Activated naive CD4-positive, alpha-beta T cell (primary cell): ENCODE data around the gene ITIH3.

Experiments used
- DNase-seq, 4 experiments: peaks; one replicate each; lab custom pipeline; 2025; lab: John Stamatoyannopoulos, UW

The ITIH3 gene

DNA sequence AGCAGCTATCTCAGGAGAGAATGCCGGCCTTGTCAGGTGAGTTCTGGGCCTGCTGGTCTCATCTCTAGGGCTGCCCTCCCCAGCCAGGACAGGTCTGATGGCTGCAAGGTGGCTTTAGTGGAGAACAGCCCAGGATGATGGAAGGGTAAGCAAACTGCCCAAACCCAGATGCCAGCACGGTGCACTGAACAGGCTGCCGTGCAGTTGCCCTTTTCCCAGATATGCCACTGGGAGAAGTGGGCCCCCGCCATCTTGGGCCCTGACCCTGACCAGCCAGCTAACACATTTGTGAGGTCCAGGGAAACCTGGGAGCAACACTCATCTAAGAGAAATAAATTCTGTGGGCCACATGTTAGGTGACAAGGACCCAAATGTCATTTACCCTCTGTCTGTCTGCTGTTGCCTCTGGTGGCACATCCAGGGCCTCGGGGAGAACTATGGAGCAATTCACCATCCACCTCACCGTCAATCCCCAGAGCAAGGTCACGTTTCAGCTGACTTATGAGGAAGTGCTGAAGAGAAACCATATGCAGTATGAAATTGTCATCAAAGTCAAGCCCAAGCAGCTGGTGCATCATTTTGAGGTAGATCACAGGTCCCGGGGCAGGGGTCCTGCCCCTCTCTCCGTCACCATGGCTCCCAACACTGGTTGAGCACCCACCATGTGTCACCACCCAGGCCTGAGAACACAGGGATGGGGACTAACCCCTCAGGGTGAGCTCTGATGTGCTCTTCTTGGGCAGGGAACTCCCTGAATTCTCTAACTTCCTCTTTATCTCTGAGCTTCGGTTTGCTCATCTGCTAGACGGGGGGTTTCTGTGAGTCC lies 15.4 kb upstream of the ITIH3 start:
- DNase-seq: no peak

GRCh38 chr3:52779837-52780585 lies 14.6 kb upstream of the ITIH3 start:
- DNase-seq: no peak

- DNase-seq: no peak
Observed at GRCh38 chr3:52781741-52782140, 12.9 kb upstream of the ITIH3 start.

GRCh38 chr3:52782412-52783210 lies 12.0 kb upstream of the ITIH3 start:
- no peak for DNase-seq

DNA sequence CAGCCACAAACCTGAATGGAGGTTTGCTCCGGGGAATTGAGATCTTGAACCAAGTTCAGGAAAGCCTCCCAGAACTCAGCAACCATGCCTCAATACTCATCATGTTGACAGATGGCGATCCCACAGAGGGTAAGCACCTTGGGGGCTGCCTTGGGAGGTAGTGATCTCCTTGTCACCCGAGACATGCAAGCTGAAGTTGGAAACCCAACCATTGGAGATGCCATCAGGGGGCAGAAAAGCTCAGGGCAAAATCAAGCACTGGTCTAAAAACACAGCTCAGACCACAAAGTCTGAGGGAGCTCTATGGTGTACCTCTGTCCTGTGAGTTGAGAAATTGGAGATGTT lies 11.4 kb upstream of the ITIH3 start:
- DNase-seq: no peak

DNA sequence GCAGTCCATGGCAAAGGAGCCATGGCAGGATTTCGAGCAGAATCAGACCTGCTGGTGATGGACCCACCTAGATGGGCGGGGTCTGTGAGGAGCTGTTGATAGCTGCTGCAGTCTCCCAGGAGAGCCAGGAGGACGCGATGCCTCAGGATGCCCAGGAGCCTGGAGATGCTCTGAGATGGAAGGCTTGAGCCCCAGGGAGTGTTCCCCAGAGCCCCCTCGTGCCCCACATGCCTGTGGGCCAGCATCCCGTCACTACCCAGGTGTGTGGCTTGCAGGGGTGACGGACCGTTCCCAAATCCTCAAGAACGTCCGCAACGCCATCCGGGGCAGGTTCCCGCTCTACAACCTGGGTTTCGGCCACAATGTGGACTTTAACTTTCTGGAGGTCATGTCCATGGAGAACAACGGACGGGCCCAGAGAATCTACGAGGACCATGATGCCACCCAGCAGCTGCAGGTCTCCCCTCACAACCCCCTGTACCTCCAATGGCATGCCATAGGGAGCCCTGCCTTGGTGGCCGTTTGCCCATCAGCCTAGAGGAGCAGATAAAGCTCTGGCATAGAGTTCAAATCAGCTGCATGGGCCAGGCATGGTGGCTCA lies 10.5 kb upstream of the ITIH3 start:
- no peak for DNase-seq

DNA sequence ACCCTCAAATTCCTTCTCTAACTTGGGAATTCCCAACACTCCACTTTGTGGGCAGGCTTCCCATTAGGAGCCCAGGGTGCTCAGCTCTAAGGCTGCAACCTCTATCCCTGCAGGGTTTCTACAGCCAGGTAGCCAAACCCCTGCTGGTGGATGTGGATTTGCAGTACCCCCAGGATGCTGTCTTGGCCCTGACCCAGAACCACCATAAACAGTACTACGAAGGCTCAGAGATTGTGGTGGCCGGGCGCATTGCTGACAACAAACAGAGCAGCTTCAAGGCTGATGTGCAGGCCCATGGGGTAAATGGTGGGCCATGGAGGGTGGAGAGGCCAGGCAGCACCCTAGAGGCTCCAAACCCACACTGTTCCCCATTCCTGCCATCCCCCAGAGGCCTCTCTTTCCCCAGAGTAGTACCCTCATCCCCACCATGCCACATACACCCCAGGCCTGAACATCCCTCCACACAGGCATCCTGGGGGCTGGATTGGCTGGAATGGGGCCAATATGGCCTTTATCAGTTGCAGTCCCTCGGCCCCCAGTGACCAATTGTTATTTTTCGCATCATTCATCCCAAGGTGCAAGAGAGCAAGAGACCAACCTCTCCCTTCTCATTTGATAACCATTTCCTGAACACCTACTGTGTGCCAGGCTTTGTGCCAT lies 9.5 kb upstream of the ITIH3 start:
- no peak for DNase-seq

DNA sequence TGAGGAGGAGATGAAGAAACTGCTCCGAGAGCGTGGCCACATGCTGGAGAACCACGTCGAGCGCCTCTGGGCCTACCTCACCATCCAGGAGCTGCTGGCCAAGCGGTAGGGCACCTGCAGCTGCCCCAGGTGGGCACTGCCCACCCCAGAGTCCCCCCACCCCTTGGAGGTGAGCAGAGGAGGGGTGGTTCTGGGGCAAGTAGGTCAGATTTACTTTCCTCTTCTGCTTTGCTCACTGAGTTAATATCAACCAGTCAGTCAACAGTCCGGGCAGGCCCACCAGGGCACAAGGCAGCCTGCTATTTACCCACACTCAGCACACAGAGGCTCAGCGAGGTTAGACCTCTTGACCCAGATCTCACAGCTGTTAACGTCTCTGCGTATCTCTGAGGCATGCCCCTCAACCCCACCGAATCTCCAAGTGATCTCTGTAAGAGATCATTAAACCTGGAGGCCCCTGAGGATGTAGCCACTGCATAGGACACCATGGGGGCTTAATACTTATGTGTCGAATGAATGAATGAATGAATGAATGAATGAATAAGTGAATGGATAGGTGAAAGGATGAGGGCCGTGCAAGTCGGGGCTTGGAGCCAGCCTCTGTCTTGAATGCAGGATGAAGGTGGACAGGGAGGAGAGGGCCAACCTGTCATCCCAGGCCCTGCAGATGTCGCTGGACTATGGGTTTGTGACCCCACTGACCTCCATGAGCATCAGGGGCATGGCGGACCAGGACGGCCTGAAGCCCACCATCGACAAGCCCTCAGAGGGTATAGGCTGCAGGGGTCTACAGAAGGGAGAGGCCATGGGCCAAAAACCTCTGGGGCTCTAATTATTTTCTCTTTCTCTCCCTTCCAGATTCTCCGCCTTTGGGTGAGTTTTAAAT lies 8.0 kb upstream of the ITIH3 start:
- no peak for DNase-seq

GRCh38 chr3:52787246-52787645 lies 7.3 kb upstream of the ITIH3 start:
- no peak for DNase-seq

- no peak for DNase-seq
Observed at GRCh38 chr3:52787672-52788625, 6.6 kb upstream of the ITIH3 start.

DNA sequence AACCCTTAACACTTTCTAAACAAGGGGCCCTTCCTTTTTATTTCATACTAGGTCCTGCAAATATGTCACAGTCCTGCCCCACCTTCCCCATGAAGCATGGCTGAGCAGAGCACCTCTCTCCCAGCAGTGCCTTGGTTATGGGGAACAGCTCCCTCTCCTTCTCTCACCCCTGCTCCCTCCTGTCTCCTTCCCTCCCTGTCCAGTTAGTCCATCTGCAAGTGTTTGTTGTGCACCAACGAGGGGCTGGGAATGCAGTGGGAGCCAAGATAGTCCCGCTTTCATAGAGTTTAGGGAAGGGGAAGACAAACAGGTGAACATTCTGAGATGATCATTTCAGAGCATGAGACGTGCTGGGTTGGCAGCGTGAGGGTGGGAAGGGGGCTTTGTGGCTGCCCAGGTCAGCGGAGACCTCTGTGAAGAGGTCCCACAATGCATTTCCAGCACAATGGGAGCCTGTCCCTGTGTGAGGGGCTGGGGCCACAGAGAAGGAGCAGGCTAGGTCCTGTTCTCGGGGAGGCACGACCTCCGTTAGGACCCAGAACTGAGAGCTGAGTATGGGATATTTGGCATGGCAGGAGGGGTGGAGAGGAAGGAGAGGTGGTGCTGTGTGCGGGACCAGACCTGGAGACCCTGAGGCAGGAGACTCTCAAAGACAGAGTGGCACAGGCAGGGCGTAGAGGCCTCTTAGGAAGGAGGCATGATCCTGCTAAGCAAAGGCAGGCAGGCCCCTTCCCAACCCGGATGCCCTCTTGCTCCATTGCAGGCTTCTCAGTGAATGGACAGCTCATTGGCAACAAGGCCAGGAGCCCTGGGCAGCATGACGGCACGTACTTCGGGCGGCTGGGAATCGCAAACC lies 5.5 kb upstream of the ITIH3 start:
- no peak for DNase-seq

- DNase-seq: no peak
Observed at GRCh38 chr3:52789746-52790040, 4.9 kb upstream of the ITIH3 start.

DNA sequence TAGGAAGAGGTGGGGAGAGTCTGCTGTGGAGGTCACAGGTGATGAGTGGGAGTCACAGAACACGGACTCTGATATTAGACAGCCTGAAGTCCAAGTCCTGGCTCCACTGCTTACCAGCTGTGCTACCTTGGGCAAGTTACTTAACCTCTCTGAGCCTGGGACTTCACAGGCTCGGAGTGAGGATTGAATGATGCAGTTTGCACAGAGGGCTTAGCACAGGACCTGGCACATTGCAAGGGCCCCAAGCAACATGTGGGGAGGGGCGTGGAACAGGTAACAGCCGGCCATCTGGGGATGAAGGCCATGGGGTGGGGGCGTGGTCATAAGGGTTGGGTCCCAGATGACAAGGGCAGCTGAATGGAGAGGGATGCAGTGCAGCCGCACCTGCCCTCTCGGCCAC lies 4.3 kb upstream of the ITIH3 start:
- no peak for DNase-seq

DNA sequence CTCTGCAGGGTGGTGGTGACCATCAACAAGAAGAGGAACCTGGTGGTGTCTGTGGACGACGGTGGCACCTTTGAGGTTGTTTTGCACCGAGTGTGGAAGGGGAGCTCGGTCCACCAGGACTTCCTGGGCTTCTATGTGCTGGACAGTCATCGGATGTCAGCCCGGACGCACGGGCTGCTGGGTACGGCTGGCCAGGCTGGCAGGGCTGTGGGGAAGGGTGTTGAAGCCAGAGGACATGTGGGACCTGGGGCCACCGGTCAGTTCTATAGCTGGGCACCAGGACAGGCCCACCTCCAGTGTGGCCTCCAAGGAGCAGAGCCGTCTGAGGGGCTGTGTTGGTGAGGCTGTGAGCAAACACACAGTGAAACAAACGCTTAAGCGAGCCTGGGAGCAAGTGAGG lies 3.9 kb upstream of the ITIH3 start:
- DNase-seq: no peak

DNA sequence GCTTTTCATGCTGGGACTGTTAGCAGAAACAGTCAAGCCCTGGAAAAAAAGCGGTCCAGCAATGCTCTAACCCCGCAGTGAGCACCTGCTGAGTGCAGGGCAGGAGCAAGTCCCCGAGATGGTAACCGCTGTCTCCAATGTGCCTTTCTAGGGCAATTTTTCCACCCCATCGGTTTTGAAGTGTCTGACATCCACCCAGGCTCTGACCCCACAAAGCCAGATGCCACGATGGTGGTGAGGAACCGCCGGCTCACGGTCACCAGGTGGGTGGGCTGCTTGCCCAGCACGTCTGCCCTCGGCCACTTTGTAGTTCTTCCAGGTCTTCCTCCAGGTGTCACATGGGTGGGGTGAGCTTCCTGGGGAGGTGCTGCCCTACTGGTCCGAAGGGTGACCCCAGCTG lies 3.2 kb upstream of the ITIH3 start:
- DNase-seq: no peak

- DNase-seq: no peak
Observed at GRCh38 chr3:52791928-52792327, 2.7 kb upstream of the ITIH3 start.

DNA sequence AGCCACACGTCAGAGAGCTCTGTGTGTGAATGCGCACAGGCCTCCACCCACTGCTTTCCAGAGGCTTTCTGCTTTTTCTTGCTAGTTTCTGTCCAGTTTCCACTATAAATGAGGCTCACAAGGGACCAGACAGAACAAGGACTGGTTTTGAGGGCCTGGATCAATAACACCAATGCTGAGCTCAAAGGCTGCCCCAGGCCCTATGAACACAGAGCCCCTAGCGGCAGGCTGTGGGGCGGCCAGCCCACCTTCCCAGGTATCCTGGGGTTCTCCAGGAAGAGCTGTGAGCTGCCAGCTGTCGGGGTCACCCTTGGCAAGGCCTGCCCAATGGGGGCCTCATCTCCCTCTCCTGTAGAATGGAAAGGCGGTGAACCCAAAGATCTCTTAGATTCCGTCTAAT lies 2.2 kb upstream of the ITIH3 start:
- no peak for DNase-seq

- no peak for DNase-seq
Observed at GRCh38 chr3:52792961-52793695, 1.5 kb upstream of the ITIH3 start.
